Epithelial cell of proximal tubule (primary cell): ENCODE data around the gene ANO9. TPM values are rescaled to one million over a fixed set of nuclear protein-coding genes. Genes with fewer than 3 reads are reported as not detected.

Experiments used
- DNase-seq: peaks from one replicate; pipeline ENCODE4 v3.0.0-alpha.2; 2011; ENCODE audit warnings: low read depth
- H3K4me3 ChIP-seq: 2 replicates; pipeline ENCODE4 v1.5.1; 2011; ENCODE audit warnings: low read depth, mild to moderate bottlenecking, low read length
- CTCF ChIP-seq: conservative IDR thresholded peaks from 2 replicates; pipeline ENCODE4 v1.5.1; 2012; ENCODE audit warnings: low read depth, mild to moderate bottlenecking, low read length
- total RNA-seq: library from RNA; depleted of rRNA; stranded (reverse); fragments of >200 nt; gene quantifications from 2 replicates; pipeline ENCODE4 v1.2.3, GENCODE V29; 2015

Gene ANO9
- total RNA-seq, 1 donor from 2014 or later = 20.1 TPM

- TF ChIP-seq CTCF = no peak
Observed at GRCh38 chr11:476416-476815, 34.6 kb upstream of the ANO9 start.

GRCh38 chr11:475941-476340, 34.1 kb upstream of the ANO9 start:
- no peak overlapping the region for H3K4me3 ChIP-seq
- DNase-seq = no peak
- TF ChIP-seq CTCF = no peak

More at GRCh38 chr11:476416-476815, 34.6 kb upstream of the ANO9 start:
- no peak for DNase-seq
- H3K4me3 ChIP-seq = no peak overlapping the region

- DNase-seq = no peak
- H3K4me3 ChIP-seq = no peak overlapping the region
- no peak for TF ChIP-seq CTCF
Observed at GRCh38 chr11:474914-475506, 33.2 kb upstream of the ANO9 start.

- no peak overlapping the region for H3K4me3 ChIP-seq
- TF ChIP-seq CTCF = no peak
- DNase-seq = no peak
Observed at GRCh38 chr11:473962-474785, 32.4 kb upstream of the ANO9 start.

DNA sequence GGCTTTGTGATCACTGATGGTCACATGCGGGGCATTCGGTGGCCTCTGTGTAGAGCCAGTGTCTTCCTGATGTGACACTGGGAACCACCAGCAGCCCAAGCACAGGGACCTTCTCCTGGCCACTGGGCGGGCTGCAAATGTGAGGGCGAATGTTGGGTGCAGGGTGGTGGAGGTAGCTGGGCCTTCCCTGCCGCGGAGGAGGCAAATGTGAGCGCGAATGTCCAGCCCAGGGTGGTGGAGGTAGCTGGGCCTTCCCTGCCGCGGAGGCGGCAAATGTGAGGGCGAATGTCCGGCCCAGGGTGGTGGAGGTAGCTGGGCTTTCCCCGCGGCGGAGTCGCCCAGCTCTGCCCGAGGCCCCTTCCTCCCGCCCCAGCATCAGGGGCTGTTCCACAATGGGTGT, 31.6 kb upstream of the ANO9 start:
- DNase-seq = no peak
- H3K4me3 ChIP-seq = no peak overlapping the region
- TF ChIP-seq CTCF = no peak

DNA sequence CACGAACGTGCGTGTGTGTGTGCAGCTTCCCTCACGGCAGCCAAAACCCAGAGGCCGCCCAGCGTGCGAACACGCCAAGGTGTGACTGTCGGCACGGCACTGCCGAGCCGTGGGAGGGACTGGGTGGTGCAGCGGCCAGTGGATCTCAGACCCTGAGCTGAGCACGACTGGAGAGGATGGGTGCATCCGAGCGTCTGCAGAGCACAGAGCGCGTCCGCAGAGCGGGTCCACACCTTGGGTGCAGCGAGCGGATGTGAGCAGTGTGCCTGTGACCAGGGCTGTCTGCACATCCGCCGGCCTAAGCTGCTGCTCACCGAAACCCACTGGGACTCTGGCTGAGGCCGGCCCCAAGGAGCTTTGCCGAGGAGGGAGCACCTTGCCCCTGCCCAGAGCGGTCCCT, 31.0 kb upstream of the ANO9 start:
- no peak overlapping the region for H3K4me3 ChIP-seq
- DNase-seq = no peak
- TF ChIP-seq CTCF = no peak

- H3K4me3 ChIP-seq = no peak overlapping the region
- no peak for TF ChIP-seq CTCF
- DNase-seq = no peak
Observed at GRCh38 chr11:472272-472671, 30.5 kb upstream of the ANO9 start.
